GM12891 (cell line): ENCODE data around the gene TSKU.

Source experiments
- DNase-seq: peaks from one replicate; pipeline ENCODE4 v3.0.0; 2011; ENCODE audit warnings: low spot score; ENCODE audit not compliant: insufficient read length
- FAIRE-seq: peaks from 2 replicates; lab custom pipeline; 2011; peaks lifted over from hg19 to GRCh38; lab: Jason Lieb, UNC
- PAX5 ChIP-seq: IDR thresholded peaks from 2 replicates; pipeline ENCODE4 v1.6.1; 2011; ENCODE audit warnings: low read length, moderate library complexity, mild to moderate bottlenecking; ENCODE audit not compliant: insufficient read depth, severe bottlenecking
- POLR2A ChIP-seq: IDR thresholded peaks from 2 replicates; pipeline ENCODE4 v1.6.1; 2011; ENCODE audit warnings: low read depth, low read length, control low read depth
- POLR2AphosphoS5 ChIP-seq: IDR thresholded peaks from 2 replicates; pipeline ENCODE4 v1.6.1; 2011; ENCODE audit warnings: low read depth, low read length, control low read depth
- POU2F2 ChIP-seq: IDR thresholded peaks from 2 replicates; pipeline ENCODE4 v1.6.1; 2011; ENCODE audit warnings: low read depth, mild to moderate bottlenecking, control low read depth, low read length, moderate library complexity
- SPI1 ChIP-seq: IDR thresholded peaks from 2 replicates; pipeline ENCODE4 v1.6.1; 2011; ENCODE audit warnings: low read depth, low read length, control low read depth
- TAF1 ChIP-seq: IDR thresholded peaks from 2 replicates; pipeline ENCODE4 v1.6.1; 2011; ENCODE audit warnings: low read depth, low read length, control low read depth

TSKU gene

DNA sequence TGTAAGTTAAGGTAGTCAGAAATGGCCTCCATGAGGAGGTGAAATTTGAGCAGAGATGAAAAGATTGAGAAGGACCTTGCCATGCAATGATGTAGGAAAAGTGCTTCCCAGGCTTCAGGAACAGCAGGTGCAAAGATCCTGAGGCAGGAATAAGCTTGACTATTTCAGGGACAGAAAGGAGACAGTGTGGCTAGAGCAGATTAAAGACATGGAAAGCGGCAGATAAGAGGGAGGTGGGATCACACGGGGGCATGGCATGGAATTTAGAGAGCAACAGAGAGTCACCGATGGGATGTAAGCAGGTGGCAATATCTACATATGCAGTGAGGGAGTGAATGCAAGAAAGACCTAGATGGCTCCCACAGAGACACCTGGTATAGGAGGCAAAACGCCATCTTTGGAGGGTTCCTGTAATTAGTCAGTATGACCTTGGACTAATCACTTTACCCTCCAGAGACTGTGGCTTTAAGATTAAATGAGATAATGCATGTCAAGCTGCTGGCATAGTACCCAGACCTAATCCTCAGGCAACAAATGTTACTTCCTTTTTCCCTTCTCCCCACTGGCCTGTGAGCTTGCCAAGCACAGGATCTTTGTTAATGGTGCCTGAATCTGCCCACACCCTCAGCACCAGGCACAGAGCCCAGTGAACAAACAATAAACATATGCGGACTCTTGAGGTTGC lies 52.9 kb downstream of the TSKU start:
- DNase-seq (no peak), FAIRE-seq (no peak)
- no peak for TF ChIP-seq TAF1
- TF ChIP-seq PAX5: no peak
- TF ChIP-seq POLR2A: no peak
- no peak for TF ChIP-seq POU2F2
- TF ChIP-seq POLR2AphosphoS5: no peak
- no peak for TF ChIP-seq SPI1

DNA sequence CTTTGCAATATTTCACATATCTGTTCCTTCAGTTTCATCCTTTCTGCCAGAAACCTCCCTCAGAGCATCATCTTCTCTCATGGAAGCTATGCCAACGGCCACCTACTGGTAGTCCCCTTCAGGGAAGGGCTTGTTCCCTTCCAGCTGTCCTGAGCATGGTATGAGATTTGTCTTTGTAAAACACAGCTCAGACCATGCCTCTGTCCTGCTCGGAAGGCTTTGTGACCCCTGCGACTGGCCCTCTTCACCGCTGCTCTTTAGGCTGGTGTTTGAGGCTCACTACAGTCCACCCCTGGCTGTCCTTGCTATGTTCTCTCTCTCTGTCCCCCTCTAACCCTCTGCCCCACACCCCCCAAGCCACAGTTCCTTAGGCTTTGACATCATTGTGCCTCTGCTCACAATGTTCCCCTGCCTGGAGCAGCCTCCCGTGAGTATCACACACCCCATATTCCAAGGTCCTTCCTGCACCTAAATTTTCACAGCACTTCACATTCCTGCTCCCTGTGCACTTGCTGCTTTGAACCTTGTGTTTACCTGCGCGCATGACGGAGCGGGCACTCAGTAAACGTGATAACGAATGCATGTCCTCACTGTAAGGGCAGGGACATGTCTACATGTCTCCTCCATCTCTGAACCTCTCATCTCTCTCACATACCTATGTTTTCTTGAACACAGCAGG lies 53.6 kb downstream of the TSKU start:
- no peak for DNase-seq
- FAIRE-seq: no peak
- TF ChIP-seq TAF1 (no peak), POLR2AphosphoS5 (no peak), POLR2A (no peak), POU2F2 (no peak), PAX5 (no peak), SPI1 (no peak)

DNA sequence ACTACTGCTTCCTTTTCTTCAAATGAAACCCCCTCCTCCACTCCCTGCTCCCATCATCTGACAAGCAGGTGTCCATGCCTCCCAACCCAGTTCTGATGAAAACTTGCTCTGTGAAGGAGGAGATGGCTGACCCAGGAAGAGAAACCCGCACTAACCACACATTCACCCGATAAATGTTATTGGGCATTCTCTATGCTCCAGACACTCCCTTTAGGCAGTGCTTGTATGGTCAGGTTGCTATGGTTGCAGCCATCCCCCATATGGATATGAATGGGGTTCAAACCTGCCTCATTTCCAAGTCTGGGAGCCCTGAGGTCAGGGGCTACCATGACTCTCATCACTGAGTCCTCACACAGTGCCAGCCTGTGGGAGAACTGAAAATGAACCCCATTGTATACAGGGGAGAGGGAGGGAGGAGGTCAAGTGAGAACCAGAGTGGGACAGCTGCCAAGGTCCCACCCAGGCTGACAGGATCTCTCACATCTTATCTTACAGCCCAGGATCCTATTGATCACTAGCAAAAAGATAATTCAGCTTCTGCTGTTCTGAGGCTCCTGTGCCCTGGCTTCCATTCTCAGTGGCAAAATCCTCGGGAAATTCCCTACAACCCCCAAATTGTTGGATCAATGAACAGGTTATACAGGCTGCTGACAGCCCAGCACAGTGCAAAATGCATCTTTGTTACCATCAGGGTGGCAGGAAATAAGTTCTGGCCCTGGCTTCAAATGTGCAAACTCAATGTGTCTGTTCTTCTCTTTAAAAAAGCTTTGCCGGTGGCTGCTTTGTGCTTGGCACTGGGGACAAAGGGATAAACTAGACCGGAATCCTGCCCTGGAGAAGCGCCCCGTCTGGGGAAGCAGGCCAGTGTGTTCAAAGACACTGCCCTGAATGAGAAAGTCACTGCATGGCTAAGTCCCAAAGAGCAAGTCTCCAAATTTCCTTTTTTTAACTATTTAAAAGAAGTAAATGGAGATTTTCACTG lies 54.8 kb downstream of the TSKU start:
- no peak for DNase-seq
- no peak for TF ChIP-seq PAX5
- no peak for TF ChIP-seq POU2F2
- TF ChIP-seq POLR2A: no peak
- no peak for TF ChIP-seq TAF1
- no peak for TF ChIP-seq SPI1
- TF ChIP-seq POLR2AphosphoS5: no peak
- no peak for FAIRE-seq

DNA sequence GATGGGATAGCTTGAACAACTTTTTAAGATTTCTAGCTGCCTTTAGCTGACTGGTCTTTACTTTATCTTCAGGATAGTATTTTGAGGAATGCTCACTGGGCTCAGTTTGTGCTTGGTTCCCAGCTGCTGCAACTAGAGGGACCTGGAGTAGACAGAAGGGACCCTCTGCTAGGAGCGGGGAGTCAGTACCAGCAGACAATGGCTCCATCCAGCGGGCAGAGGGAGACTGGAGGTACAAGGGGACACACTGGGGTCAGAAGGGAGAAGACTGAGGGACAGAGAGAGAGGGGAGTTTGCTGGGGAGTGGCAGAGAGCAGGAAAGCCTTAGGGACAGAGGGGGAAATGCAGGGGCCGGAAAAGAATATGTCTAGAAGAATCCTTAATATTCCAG lies 55.5 kb downstream of the TSKU start:
- DNase-seq (no peak), FAIRE-seq (no peak)
- no peak for TF ChIP-seq PAX5
- TF ChIP-seq POLR2AphosphoS5: no peak
- TF ChIP-seq SPI1: no peak
- no peak for TF ChIP-seq POU2F2
- TF ChIP-seq TAF1: no peak
- TF ChIP-seq POLR2A: no peak

DNA sequence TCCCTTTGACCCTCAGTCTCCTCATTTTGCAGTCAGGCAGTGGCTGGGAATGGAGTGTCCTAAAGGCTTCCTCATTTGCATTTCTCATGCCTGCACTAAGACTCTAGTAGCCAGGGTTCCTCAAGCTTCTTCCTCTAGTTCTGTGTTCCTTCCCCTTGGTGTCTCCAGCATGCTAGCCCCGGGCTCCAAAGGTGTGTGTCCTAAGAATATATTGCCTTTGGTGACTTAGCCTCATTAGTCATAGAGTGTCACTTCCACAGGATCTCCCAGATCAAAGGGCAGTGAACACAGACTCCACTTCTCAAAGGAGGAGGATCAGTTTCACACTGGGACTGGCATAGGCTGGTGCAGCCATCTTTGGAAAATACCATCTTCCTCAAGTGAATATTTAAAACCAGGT lies 56.2 kb downstream of the TSKU start:
- DNase-seq (no peak), FAIRE-seq (no peak)
- TF ChIP-seq POLR2AphosphoS5: no peak
- TF ChIP-seq SPI1: no peak
- no peak for TF ChIP-seq POU2F2
- no peak for TF ChIP-seq PAX5
- TF ChIP-seq POLR2A: no peak
- no peak for TF ChIP-seq TAF1

DNA sequence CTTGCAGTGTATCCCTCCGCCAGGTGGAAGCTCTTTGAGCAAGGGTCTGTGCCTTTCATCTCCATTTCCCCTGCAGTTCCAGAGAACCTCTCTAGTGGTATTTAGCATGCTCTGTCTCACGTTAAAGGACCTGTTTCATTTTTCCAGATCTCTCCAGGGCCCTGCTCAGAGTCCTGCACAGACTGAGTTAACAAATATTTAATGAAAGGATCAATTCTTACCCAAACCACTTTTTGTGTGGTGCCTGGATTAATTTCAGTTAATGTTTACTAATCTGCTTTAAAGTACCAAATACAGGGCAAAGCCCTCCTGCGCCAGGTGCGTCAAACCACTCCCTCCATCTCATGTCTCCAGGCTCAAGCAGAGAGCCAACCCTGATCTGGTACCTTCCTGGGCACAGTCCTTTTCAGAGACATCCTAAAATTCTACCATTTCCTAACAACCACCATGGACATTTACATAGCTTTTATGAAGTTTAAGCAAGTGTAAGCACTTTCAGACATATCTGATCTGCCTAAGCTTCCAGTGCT lies 58.8 kb downstream of the TSKU start:
- FAIRE-seq: no peak
- no peak for DNase-seq
- TF ChIP-seq PAX5 (no peak), POLR2A (no peak), TAF1 (no peak), POLR2AphosphoS5 (no peak), POU2F2 (no peak), SPI1 (no peak)

DNA sequence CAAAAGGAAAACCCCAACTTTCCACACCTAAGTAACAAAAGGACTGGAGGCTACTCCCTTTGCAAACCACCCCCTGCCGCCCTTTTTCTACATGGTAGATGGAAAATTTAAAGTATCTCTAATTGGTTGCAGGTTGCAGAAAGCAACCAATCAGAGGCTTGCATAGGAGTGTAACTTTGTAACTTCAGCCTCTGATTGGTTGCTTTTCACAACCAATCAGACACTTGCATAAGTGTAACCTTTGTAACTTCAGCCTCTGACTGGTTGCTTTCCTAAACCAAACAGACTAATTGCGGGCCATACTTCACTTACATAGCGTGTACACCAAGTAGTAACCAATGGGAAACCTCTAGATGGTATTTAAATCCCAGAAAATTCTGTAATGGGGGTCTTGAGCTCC lies 60.8 kb downstream of the TSKU start:
- DNase-seq (no peak), FAIRE-seq (no peak)
- TF ChIP-seq TAF1 (no peak), PAX5 (no peak), POU2F2 (no peak), SPI1 (no peak), POLR2AphosphoS5 (no peak), POLR2A (no peak)

DNA sequence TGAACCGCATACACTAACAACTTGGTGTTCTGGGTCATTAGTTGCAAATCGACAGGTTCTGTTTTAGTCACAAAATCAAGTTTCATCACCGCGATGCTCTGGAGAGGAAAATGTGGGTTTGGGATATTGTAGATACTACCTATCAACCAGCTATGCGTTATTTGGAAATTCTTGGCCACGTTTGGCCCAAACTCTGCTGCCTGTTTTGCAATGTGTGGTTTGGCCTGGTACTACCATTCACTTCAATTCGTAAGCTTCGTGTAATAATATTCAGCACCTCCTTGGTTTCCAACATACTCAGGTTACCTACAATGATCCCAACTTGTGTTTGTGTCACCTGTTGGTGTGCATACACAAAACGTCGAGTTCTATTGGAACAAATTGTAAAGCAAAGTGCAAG lies 61.4 kb downstream of the TSKU start:
- FAIRE-seq (no peak), DNase-seq (no peak)
- no peak for TF ChIP-seq TAF1
- TF ChIP-seq POLR2AphosphoS5: no peak
- no peak for TF ChIP-seq PAX5
- TF ChIP-seq POLR2A: no peak
- TF ChIP-seq SPI1: no peak
- no peak for TF ChIP-seq POU2F2

DNA sequence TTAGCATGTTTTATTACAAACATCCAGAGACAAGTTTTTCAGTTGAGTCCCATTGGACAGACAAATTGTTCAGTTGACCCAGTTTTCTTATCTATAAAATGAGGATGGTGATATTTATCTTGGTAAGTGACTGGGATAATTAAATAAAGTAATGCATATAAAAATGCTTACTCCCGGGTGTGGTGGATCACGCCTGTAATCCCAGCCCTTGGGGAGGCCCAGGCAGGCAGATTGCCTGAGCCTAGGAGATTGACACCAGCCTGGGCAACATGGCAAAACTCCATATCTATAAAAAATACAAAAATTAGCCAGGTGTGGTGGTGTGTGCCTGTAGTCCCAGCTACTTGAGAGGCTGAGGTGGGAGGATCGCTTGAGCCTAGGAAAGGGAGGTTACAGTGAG lies 61.9 kb downstream of the TSKU start:
- DNase-seq (no peak), FAIRE-seq (no peak)
- TF ChIP-seq TAF1 (no peak), POLR2A (no peak), SPI1 (no peak), POU2F2 (no peak), PAX5 (no peak), POLR2AphosphoS5 (no peak)
